Activated naive CD4-positive, alpha-beta T cell (primary cell): ENCODE measurements around the gene NTF3.

ENCODE experiments used
- DNase-seq, 4 experiments: peaks; one replicate each; lab custom pipeline; 2025; lab: John Stamatoyannopoulos, UW

The NTF3 gene

DNA sequence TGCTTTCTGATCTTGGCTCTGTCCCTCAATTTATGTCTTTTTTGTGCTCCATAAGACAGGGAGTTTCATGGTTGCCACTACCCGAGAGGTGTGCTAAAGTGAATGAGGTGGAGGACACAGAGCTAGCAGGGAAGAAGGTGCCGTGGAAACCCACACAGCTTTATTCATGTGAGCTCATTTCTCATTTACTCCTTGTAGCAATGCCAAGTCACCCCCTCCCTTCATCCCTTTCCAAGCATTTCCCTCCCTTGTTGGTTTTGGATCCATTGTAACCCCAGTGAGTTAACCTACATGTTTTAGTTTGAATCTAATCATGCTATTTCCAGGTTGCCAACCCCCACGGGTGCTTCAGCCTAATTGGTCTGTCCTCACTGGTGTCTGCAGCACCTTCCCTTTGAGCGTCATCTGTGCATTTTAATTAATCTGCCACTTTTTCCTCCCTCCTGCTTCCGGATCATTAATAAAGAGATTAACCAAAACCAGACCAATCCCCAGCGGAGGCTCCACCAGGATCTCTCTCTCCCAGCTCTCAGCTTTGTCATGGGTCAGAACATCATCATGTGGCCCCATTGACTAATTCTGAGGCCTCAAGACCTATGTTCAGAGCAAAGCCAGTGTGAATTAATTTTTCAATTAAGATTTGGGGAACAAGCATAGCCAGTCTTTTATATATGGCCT, 56.2 kb downstream of the NTF3 start:
- no peak for DNase-seq

DNA sequence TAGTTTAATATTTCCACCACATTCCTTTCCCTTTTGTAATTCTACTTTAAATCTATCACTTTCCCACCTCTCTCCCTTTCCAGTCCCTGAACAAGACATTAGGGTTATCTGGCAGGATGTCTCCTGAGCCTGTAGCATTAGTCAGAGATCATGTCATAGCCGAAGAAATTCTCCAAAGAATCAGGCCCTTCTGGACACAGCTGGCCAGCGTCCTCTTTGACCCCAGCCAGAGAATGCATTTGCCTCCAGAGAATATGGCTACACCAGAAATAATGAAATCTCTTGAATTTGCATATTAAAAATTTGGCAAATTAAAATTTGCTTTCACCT, 56.7 kb downstream of the NTF3 start:
- no peak for DNase-seq

- no peak for DNase-seq
These were observed 57.1 kb downstream of the NTF3 start for GRCh38 chr12:5489017-5489416.

GRCh38 chr12:5489760-5490406, 58.0 kb downstream of the NTF3 start:
- no peak for DNase-seq

- no peak for DNase-seq
These were observed 60.7 kb downstream of the NTF3 start for GRCh38 chr12:5492562-5492961.

DNA sequence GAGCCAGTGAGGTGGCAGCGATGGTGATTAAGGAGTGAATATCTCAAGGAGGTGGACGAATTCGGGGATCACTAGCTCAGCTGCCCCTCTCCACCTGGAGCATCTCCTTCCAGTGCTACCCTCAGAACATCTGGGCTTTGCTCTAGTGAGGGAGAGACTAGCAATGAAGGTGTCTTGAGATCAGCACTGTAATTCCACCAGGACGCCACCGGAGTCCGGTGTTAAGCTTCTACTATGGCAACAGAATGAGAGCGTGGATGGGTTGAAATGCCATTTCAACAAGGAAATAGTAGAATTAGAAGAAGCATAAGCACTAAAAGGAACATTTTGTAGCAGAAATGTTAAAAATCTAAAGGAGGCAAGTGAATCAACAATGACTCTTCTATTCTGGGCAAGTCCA, 61.1 kb downstream of the NTF3 start:
- no peak for DNase-seq

- no peak for DNase-seq
These were observed 62.4 kb downstream of the NTF3 start for GRCh38 chr12:5494343-5494742.

GRCh38 chr12:5497329-5498053, 65.6 kb downstream of the NTF3 start:
- DNase-seq: no peak

DNA sequence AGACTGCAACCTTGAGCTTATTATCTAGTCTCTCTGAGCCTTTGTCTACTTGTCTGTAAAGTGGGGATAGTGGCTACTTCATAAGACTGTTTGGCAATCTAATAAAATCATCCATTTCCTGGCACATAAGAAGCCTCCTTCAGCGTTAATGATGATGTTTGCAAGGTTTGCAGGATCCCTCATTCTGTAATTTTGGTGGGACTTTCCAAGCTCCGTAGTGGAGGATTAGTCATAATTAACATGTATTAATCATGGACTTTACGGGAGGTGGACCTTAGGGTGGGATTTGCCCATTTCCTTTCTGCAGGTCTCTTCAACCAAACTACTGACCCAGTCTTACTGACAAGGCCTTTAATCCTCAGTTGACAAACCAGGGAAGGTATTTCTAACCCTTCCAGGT, 66.2 kb downstream of the NTF3 start:
- DNase-seq: no peak

- no peak for DNase-seq
These were observed 66.9 kb downstream of the NTF3 start for GRCh38 chr12:5498806-5499205.

DNA sequence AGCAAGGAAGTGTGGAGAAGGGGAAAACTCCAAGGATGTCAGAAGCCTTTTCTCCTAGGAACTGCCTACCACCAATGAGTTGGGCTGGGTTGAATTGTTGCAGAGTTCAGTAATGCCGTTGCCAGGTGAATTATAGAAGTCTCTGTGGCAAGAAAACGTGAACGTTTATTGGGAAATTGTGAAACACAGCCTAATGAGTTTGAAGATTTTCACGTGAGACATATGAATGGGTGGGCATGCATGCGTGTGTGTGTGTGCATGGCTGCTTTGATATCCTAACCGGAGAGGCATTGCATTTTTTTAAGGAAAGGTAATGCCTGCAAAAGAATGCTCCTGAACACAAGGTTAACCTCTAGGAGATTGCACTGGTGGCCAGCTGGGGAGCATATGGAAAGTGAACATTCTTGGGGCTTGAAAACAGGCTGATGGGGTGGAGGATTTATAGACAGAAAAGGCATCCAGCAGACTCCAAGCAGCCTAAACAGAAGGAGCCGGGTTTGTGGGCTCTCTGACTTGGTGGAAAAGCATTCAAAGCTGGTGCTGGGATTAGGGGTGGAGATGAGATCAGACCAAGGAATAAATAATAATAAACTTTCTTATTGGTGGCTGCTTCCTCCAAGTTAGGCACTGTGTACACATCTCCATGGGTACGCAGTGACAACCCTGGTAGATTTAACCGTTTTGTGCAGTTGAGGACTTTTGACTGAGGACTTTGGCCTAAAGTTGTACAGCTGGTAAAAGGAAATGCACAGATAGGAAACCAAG, 67.8 kb downstream of the NTF3 start:
- no peak for DNase-seq

DNA sequence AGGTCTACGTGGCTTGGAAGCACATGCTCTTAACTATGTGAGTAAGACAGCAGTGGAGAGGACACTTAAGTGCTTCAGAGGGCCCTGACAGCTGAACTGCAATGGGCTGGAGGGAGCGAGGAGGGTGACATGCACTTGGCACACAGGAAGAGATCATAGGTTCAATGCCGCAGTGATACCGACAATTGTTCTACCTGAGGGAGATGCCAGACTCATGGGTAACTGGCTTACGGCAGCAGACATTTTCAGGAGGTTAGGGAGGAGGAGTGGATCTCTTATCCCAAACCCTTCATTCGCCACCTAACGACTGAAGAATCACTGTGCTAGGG, 68.4 kb downstream of the NTF3 start:
- no peak for DNase-seq

- DNase-seq: no peak
These were observed 71.9 kb downstream of the NTF3 start for GRCh38 chr12:5503774-5504173.

GRCh38 chr12:5505116-5505515, 73.2 kb downstream of the NTF3 start:
- DNase-seq: no peak

DNA sequence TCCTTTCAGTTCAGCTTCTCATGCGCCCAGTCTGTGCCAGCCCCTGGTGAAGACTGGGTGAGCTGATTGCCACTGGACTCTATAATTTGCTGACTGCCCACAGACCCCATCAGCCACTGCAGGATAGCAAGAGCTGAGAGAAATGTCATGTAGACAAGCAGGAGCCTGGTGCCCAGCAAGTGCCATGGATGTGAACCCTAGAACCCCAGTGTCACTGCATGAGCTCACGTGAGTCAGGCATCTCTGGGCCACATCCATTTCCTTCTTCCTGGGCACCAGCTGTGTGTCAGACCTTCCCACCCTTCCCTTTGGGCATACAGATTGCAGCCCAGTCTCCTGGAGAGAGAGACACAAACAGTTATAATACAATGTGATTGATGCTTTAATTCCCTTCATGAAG, 73.8 kb downstream of the NTF3 start:
- no peak for DNase-seq

- no peak for DNase-seq
These were observed 74.4 kb downstream of the NTF3 start for GRCh38 chr12:5506295-5506694.

DNA sequence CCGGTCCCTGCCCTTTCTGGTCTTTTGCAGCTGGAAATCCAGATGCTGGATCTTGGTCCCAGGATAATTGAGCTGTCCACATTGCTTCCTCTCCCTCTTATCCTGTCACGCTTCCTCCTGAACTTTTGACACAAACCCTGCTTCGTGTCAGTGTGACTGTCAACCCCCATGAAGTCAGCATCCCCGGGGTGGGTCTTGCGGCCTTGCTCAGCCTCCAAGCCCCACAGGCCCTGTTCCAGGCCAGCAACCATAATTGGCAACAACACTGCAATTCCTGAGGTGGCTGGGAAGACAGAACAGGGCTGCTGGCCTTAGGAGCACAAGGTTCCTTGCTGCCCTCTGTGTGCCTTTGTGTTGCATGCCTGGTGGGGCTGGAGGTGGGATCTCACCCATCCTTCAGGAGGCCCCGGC, 74.9 kb downstream of the NTF3 start:
- DNase-seq: no peak

DNA sequence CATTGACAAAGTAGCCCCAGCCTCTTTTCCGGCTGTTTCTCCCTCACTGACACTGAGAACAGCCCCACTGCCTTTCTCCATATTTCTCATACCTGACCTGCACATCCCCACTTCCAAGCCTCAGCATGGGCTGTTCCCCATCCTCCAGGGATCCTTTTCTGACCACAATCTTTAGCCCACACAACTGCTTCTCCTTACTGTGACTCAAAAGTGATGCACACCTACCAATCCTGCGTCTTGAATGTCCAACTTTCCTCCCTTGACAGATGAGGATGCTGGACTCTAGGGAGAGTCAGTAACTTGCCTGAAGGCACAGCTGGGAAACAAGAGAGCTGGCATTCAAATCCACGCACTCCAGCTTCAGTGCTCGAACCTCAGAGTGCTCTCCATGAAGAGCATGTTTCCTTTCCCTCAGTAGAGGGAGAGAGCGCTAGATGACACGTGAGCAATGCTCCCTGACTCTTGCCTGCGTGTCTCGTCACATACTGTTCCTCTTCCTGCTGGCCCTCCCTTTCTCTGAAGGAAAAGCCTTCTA, 75.6 kb downstream of the NTF3 start:
- no peak for DNase-seq

- no peak for DNase-seq
These were observed 76.0 kb downstream of the NTF3 start for GRCh38 chr12:5507944-5508343.

DNA sequence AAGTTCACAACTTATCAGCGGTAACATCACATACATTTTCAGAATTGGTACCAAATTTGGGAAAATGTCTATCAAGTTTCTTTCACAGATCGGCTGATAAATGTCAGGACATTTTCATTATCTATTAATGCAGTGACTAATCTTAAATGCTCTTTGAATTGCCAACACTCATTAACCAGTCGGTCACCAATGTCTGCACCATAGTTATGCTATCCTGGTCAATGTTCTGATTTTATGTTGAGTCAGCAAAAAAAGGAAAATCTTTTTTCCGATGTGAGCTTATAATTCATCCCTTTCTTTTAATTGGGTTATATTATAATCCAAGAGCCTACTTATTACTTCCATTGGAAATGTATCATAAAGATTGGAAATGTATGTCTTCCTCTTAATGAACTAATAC, 77.2 kb downstream of the NTF3 start:
- no peak for DNase-seq

GRCh38 chr12:5509557-5509956, 77.6 kb downstream of the NTF3 start:
- no peak for DNase-seq

DNA sequence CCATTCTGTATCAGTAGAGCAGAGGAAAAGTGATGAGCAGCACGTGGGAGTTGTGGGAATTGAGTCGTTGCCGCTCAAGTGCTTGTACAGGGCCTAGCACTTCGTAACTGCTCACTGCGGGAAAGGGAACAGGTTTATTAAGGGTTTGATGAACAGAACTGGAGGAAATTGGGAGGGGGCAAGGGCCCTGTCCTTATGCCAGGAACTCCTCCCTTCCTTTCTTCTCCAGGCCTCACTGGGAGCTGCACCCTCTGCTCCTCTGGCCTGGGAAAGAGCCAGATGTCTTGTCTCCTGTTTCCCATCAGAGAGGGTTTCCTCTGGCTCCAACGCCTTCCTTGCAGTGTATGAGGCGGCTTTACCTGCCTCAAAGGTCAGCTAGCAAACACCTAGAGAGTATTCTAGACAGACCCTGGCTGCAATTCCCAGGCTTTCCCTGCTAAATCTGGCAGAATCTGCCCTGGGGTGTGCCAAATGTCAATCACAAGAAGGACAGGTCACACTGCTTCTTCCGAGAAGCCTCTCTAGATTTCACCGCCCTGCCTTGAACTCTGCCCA, 78.4 kb downstream of the NTF3 start:
- no peak for DNase-seq
